HG02852 (cell line): ENCODE measurements around the gene RAB39A.
A peak's percentile ranks its signal among the peaks of the same experiment; 100 is the strongest.
"Not testable (repeated sequence)": the region's sequence is repeated elsewhere in the genome, so short reads cannot be mapped to it uniquely, and the experiment has no call there.

Experiments
- ATAC-seq: cut with Tn5 transposase; IDR thresholded peaks from one replicate; pipeline ENCODE4 v1.9.1; 2021; ENCODE audit warnings: mild to moderate bottlenecking, moderate library complexity; ENCODE audit not compliant: unreplicated experiment

RAB39A gene, protein sequence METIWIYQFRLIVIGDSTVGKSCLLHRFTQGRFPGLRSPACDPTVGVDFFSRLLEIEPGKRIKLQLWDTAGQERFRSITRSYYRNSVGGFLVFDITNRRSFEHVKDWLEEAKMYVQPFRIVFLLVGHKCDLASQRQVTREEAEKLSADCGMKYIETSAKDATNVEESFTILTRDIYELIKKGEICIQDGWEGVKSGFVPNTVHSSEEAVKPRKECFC

DNA sequence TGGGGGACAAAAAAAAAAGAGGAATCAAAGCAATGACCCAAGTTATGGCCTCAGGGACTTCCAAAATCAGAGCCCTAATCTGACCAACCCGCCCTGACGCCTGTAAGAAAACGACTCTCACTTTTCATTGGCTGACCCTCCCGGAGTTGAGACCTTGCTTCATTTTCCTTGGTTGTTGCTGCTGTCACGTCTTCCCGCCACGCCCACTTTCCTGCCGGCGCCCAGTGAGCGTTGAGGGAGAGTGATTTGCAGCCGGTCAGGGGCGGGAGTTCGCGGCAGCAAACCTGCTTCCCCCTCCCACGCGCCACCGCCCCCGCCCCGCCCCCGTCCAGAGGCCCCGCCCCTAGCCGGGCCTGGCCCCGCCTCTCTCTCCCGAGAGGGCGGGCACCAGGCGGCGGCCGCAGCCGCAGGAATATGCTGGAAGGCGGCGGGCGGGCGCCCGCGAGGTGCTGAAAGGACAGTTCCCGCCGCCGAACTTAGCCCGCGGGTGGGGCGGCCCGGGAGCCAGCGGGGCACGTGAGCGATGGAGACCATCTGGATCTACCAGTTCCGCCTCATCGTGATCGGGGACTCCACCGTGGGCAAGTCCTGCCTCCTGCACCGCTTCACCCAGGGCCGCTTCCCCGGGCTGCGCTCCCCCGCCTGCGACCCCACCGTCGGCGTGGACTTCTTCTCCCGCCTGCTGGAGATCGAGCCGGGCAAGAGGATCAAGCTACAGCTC lies at the start of gene RAB39A:
Gene RAB39A, plus strand, starts transcription at position 403 of the 721 bp plus-strand sequence. Its CDS starts 121 bp downstream, at position 524.
- peak; percentile 87 for ATAC-seq

DNA sequence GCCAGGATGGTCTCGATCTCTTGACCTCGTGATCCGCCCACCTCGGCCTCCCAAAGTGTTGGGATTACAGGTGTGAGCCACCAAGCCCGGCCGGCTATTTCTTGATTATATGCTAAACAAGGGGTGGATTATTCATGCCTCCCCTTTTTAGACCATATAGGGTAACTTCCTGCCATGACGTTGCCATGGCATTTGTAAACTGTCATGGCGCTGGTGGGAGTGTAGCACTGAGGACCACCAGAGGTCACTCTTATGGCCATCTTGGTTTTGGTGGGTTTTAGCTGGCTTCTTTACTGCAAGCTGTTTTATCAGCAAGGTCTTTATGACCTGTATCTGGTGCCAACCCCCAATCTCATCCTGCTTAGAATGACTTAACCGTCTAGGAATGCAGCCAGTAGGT lies 46.8 kb upstream of the RAB39A start:
- not testable (repeated sequence) for ATAC-seq

DNA sequence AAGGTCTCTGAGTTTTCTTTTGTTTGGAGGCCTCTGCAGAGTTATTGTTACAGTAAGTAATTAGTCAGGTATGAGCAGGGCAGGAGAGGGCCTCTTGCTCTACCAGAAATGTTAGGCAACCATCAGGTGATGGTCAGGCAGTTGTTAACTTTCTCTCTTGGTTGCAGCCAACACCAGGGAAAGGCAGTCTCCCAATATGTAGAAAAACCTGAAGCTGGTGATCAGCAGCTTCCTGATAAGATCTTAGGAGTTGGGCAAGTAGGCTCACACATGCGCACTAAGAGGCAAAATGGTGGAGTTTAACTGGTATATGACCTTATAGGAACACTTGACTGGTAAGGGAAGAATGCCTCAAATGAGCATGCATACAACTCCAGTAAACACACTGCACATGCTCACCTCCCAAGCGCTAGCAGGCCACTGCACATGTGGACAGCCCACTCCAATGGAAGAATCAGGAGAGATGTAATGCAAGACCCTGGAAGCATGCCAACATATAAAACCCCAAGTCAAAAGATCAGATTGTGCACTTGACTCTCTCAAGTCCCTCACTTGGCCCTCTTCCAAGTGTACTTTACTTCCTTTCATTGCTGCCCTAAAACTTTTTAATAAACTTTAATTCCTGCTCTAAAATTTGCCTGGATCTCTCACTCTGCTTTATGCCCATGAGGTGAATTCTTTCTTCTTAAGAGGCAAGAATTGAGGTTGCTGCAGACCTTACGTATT lies 46.0 kb upstream of the RAB39A start:
- no peak for ATAC-seq

DNA sequence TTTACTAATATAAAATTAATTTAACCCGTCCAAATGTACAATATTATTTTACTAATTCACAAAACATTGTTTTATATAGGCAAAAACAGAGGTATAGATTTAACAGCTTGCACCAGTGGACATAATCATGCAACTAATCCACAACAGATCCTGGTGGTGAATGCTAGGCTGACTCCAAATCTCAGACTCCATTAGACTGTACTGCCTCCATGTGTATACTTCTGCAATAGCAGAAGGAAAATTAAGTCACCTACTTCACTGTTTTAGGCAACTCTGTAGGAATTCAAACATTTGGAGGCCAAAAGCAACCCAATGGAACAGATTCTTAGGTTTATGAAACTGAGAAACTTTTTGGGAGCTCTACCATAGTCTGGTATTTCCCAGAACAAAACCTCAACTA lies 30.0 kb upstream of the RAB39A start:
- peak; percentile 85 for ATAC-seq

DNA sequence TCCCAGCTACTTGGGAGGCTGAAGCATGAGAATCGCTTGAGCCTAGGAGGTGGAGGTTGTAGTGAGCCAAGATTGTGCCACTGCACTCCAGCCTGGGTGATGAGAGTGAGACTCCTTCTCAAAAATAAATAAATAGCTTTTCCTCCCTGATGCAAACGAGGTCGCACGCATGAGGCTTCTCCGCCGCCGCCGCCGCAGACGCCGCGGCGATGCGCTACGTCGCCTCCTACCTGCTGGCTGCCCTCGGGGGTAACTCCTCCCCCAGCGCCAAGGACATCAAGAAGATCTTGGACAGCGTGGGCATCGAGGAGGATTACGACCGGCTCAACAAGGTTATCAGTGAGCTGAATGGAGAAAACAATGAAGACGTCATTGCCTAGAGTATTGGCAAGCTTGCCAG lies 20.0 kb upstream of the RAB39A start:
- no peak for ATAC-seq

DNA sequence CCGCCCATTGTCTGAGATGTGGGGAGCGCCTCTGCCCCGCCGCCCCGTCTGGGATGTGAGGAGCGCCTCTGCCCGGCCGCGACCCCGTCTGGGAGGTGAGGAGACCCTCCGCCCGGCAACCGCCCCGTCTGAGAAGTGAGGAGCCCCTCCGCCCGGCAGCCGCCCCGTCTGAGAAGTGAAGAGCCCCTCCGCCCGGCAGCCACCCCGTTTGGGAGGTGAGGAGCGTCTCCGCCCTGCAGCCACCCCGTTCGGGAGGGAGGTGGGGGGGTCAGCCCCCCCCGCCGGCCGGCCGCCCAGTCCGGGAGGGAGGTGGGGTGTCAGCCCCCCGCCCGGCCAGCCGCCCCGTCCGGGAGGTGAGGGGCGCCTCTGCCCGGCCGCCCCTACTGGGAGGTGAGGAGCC lies 15.8 kb upstream of the RAB39A start:
- ATAC-seq = not testable (repeated sequence)

DNA sequence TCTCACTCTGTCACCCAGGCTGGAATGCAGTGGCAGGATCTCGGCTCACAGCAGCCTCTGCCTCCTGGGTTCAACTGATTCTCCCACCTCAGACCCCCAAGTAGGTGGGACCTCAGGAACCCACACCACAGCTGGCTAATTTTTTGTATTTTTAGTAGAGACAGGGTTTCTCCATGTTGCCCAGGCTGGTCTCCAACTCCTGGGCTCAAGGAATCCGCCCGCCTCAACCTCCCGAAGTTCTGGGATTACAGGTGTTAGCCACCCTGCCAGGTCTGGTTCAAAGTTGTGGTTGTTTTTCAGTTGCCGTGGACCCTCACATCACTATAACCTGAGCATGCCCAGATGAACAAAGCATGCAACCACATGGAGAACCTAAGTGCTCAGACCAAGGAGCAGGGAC lies 13.0 kb upstream of the RAB39A start:
- ATAC-seq = no peak

DNA sequence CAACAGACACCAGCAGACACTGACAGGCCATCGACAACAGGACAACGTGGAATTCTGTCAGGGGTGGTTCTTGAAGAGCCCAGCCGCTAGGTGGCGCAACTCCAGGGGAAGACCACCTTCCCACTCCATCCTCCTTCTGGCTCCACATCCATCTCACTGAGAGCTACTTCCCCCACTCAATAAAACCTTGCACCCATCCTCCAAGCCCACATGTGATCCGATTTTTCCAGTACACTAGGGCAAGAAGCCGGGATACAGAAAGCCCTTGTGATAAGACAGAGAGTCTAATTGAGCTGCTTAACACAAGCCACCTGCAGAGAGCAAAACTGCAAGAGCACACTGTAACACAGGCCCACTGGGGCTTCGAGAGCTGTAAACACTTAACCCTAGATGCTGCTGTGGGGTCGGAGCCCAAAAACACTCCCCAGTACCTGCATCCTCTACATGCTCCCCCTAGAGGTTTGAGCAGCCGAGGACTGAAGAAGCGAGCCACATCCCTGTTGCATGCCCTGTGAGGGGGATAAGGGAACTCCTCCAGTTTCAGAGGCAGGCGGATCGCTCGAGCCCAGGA lies 11.5 kb upstream of the RAB39A start:
- ATAC-seq = no peak

DNA sequence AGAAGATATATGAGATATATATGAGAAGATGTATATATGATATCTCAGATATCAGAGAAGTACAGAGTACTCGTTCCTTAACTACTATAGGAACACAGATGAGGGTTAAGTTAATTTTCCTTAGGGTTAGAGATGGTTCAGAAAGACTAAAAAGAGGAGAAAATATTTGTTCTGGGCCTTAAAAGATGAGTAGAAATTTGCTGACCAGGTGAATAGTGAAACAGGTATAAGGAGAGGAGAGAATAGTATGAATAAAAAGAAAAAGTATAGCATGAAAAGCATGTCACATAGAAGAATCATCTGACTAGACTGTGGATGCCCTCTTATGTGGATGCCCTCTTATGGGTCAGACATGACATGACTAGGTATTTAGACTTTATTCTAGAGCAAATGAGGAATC lies 6.3 kb upstream of the RAB39A start:
- no peak for ATAC-seq

DNA sequence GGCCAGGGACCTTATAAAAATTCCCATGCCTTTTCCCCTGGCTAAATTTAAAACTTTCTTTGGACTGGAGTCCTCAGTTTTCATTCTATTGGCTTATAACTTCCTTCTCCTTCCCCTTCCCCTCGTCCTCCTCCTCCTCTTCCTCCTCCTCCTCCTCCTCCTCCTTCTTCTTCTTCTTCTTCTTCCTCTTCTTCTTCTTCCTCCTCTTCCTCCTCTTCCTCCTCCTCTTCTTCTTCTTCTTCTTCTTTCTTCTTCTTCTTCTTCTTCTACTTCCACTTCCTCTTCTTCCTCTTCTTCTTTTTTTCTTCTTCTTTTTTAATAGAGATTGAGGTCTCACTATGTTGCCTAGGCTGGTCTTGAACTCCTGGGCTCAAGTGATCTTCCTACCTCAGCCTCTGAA lies 4.7 kb upstream of the RAB39A start:
- ATAC-seq = not testable (repeated sequence)

DNA sequence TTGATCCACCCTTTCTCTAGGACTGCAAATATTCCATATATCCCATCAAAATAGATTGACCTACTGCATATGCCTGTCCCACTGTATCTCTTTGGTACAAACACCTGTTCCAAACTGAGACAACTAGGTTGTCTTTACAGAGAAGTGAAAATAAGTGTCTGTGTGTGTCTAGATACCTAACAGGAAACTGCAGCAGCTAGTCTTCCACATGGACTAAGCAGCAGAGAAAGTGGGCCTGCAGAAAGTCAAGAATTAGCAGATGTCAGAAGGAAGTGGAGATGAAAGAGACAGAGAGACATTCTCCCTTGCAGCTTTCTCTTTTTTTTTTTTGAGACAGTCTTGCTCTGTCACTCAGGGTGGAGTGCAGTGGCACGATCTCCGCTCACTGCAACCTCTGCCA lies 3.9 kb upstream of the RAB39A start:
- no peak for ATAC-seq

DNA sequence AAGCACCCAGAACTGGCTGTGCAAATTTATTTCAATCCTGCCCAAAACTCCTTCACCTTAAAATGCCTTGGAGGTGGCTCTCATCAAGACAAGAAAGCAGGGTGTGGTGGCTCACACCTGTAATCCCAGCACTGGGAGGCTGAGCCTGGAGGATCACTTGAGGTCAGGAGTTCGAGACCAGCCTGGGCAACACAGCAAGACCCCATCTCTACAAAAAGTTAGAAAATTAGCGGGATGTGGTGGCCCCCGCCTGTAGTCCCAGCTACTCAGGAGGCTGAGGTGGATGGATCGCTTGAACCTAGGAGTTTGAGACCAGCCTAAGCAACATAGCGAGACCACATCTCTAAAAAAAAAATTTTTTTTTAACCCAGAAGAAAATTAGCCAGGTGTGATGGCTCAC lies 689 bp upstream of the RAB39A start:
- no peak for ATAC-seq

DNA sequence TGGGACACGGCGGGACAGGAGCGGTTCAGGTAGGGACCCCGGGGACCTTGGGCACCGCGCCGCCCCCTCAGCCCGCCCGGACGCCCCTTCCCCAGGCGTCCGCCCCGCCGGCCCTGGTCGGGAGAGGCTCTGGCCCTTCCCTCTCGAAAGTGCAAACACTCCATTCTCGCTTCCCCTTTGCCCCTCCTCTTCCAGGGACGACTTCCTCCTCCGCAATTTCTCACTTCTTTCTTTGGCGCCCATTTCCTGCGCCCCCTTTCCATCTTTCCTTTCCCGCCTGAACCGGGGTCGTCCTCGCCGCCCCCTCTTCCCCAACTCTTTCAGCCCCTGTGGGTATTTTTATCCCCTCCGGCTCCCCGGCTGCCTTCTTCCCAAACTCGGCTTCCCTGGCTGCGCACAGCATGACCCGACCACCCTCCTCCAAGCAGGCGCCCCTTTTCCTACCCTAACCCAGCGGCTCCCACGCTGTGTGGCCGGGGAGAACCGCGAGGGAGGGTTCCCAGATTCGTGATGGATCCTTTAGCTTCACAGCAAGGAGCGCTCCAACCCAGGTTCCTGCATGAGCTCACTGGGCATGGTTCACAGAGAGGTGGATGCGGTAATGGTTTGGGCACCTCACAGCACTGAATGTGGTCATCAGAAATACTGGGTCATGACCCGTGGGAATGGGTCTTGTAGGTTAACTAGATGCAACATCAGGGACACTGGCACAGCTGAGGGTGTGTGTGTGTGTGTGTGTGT lies 689 bp downstream of the RAB39A start:
- ATAC-seq = peak; percentile 18

DNA sequence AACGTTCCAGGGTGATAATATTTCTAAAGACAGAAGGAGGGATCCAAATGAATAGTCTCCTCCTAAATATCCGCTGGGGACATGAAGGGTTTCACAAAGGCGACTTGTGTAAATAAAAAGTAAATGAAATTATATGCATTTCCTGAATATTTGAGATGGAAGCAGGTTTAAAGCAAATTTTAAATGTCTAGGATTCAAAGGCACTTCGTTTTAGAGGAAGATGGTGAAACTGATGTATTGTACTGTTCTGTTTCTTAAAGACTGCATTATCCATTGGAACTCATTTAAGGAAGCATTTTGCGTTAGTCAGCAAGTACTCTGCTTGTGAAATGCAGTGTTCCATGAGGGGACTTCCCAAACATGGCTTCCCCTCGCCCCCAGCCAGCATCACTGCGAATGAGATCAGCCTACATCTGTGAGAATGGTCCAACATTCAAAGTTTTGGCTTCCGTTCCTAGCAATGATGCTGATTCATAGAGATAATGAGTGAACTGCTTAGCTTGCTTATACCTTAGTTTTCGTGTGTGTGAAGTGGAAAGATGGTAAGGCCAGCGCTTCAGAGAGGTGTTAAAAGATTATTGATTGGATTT lies 1.5 kb downstream of the RAB39A start:
- no peak for ATAC-seq

DNA sequence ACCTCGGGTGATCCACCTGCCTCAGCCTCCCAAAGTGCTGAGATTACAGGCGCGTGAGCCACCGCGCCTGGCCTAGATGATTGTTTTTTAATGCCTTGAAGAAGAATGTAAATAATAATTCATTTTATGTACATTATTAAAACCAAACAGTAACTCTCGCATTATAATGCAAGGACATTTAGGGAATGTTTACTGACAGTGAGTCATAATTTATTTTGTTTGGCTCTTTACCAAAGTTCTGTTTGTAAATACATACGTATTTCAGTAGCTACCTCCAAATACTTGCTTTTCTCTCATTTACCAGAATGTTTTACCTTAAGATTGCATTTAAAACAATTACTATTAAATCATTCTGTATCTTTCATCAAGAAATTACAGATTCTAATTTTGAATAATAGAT lies 3.0 kb downstream of the RAB39A start:
- no peak for ATAC-seq

DNA sequence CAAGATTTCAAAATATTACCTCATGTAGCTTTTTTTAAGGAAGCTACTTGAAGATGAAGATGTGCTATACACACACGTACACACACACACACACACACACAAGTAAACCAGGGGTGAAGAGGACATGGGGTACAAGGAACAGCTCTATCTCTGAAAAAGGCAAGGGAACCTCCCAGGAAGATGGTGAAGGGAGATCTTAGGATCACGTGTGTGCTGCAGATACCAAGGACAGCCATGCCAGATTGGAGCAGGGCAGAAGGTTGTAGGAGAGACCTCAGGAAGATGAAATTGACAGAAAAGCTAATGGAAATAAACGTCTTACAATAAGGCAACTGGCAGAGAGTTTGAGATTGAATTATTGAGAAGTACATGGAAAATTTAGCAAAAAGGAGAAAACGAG lies 19.7 kb downstream of the RAB39A start:
- no peak for ATAC-seq

DNA sequence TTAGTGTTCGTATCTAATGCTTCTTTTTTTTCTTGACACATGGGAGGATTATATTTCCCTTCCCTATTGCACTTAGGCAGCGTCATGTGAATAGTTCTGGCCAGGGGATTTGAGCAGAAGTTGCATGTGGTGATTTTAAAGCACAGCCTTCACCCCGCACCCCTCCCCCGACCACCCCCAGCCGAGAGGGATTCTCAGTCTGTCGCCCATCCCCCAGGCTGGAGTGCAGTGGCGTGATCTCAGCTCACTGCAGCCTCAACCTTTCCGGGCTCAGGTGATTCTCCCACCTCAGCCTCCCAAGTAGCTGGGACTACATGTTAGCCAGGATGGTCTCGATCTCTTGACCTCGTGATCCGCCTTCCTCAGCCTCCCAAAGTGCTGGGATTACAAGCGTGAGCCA lies 20.1 kb downstream of the RAB39A start:
- ATAC-seq = not testable (repeated sequence)

DNA sequence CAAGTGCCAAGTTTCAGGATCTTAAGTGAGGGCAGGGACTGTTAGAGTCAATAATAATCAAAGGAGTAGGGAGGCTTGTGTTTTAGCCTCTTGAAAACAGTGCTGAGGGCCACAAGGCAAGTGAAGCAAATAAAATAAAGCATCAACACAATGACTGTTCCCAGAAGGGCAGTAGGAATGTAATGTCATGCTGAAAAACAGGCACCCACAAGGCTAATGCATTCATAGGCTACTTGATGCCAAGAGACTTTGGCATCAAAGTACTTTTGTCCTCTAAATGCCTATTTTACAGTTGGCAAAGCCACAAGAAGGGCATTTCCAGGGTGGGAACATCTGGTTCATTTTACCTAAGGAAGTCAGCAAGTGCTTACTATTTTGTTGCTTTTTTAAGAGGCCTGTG lies 22.9 kb downstream of the RAB39A start:
- no peak for ATAC-seq

DNA sequence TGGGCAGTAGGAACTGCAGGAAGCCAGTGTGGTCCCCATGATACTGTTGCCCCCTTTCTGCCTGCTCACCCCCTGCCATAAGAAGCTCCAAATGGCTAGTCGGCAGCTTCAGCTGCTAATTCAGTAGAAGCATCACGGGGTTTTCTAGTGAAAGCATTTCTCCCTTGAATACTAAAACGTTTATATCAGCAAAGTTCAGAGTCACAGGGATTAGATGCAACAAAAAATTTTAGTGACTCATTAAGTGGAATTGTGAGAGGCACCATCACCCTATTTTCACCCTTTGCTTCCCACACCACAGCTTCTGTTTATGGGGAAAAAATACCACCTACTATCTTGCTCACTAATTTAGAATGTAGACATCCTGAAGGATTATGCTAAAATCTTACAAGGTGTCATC lies 25.2 kb downstream of the RAB39A start:
- no peak for ATAC-seq

DNA sequence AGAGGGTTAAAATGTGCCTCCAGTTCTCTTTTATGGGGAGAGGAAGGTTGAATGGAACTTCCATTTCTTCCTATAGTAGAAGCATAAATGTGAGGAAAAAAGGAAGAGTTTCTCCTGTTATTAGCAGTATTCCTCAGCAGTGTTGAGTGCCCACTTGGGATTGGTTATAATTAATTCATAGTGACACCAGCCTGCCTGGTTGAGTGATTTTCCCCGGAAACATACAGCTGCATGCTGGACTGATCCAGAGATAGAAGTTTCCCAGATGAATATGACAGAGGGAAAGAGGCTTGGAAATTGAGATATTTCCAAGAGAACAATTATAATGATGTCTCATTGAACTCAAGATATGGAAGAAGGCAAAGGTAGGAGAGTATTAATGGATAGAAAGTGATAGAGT lies 28.3 kb downstream of the RAB39A start:
- no peak for ATAC-seq
